Endothelial cell of umbilical vein (primary cell): ENCODE results near the gene SLC2A6. TPM values are rescaled to one million over a fixed set of nuclear protein-coding genes. Genes with fewer than 3 reads are reported as not detected.

Source experiments
- BruUV-seq: library from RNA; stranded (reverse); fragments of 400-500 nt; replicated peaks from 2 replicates; lab custom pipeline; 2021; lab: Mats Ljungman, UMichigan
- CTCF ChIA-PET: fragments of 300-600, 350-600 bp; sonication (Branson Sonifier 250); formaldehyde crosslinking; loops from one replicate; lab custom pipeline; 2021; ENCODE audit warnings: antibody characterized with exemption, inconsistent platforms; lab: Charles Lee
- POLR2A ChIA-PET: fragments of 300-600, 350-600 bp; sonication (Branson Sonifier 250); formaldehyde crosslinking; loops from one replicate; lab custom pipeline; 2021; ENCODE audit warnings: antibody characterized with exemption, inconsistent platforms; lab: Charles Lee
- DNase-seq: peaks from one replicate; pipeline ENCODE4 v3.0.0-alpha.2; 2011; ENCODE audit warnings: low read depth, low spot score
- FAIRE-seq: peaks from 2 replicates; lab custom pipeline; 2011; peaks lifted over from hg19 to GRCh38; lab: Jason Lieb, UNC
- H2AFZ ChIP-seq: 2 replicates; pipeline ENCODE4 v1.6.0; 2012; ENCODE audit warnings: low read depth, low read length, control low read depth, inconsistent platforms
- H3K27ac ChIP-seq: 2 replicates; pipeline ENCODE4 v1.5.1; 2011; ENCODE audit warnings: low read depth, mild to moderate bottlenecking, control low read depth, low read length, moderate library complexity; ENCODE audit not compliant: insufficient read depth
- H3K27me3 ChIP-seq, 2 experiments: 2 replicates each; pipeline versions ENCODE4 v1.6.0 to v1.6.1; 2011; ENCODE audit warnings: low read length in 2 of 2, mixed read lengths in 1 of 2; ENCODE audit not compliant: control insufficient read depth in 2 of 2, insufficient read depth in 2 of 2
- H3K36me3 ChIP-seq, 2 experiments: 2 replicates in 1 of 2; 3 replicates in 1 of 2; pipeline ENCODE4 v1.5.1; 2011; ENCODE audit warnings: low read length in 2 of 2, mild to moderate bottlenecking in 1 of 2, moderate library complexity in 1 of 2; ENCODE audit not compliant: control insufficient read depth in 2 of 2, insufficient read depth in 2 of 2; ENCODE audit errors: extremely low read depth in 1 of 2
- H3K4me1 ChIP-seq: 3 replicates; pipeline ENCODE4 v1.5.1; 2011; ENCODE audit warnings: mild to moderate bottlenecking, low read length; ENCODE audit not compliant: control insufficient read depth, insufficient read depth; ENCODE audit errors: extremely low read depth
- H3K4me2 ChIP-seq: 2 replicates; pipeline ENCODE4 v1.6.1; 2011; ENCODE audit warnings: low read length, control low read depth, mixed read lengths; ENCODE audit not compliant: insufficient read depth
- H3K4me3 ChIP-seq, 3 experiments: fragments of 200-600 bp in 1 of 3; sonication (generic), shearing (Covaris generic) in 1 of 3; replicated peaks in 1 of 3; 2 replicates each; pipeline ENCODE4 v1.5.1; 2011 to 2016; ENCODE audit warnings: control low read depth in 3 of 3, low read length in 3 of 3, mild to moderate bottlenecking in 2 of 3, inconsistent platforms in 1 of 3, low read depth in 1 of 3, moderate library complexity in 1 of 3; ENCODE audit not compliant: insufficient read depth in 1 of 3
- H3K79me2 ChIP-seq: 2 replicates; pipeline ENCODE4 v1.6.0; 2012; ENCODE audit warnings: low read length, inconsistent platforms; ENCODE audit not compliant: control insufficient read depth, insufficient read depth
- H3K9ac ChIP-seq: replicated peaks from 2 replicates; pipeline ENCODE3; 2011; ENCODE audit warnings: low read length, control low read depth; ENCODE audit not compliant: insufficient read depth; ENCODE audit errors: extremely low read depth
- H3K9me1 ChIP-seq: replicated peaks from 3 replicates; pipeline ENCODE4 v1.6.0; 2011; ENCODE audit warnings: mild to moderate bottlenecking, low read length; ENCODE audit not compliant: control insufficient read depth, insufficient read depth; ENCODE audit errors: extremely low read depth
- H3K9me3 ChIP-seq: replicated peaks from 2 replicates; pipeline ENCODE4 v1.5.1; 2012; ENCODE audit warnings: low read length, inconsistent platforms; ENCODE audit not compliant: control insufficient read depth, insufficient read depth
- H4K20me1 ChIP-seq: replicated peaks from 2 replicates; pipeline ENCODE3; 2011; ENCODE audit warnings: mild to moderate bottlenecking, low read length; ENCODE audit not compliant: control insufficient read depth, insufficient read depth; ENCODE audit errors: extremely low read depth
- EZH2 ChIP-seq: IDR thresholded peaks from 2 replicates; pipeline ENCODE4 v1.6.1; 2012; ENCODE audit warnings: borderline replicate concordance, low read depth, mild to moderate bottlenecking, moderate library complexity, low read length, inconsistent platforms; ENCODE audit not compliant: severe bottlenecking
- FOS ChIP-seq: IDR thresholded peaks from 2 replicates; pipeline ENCODE4 v1.6.1; 2011; ENCODE audit warnings: mild to moderate bottlenecking, low read length, moderate library complexity, borderline replicate concordance; ENCODE audit not compliant: insufficient read depth
- GATA2 ChIP-seq: IDR thresholded peaks from 2 replicates; pipeline ENCODE4 v1.7.0; 2011; ENCODE audit warnings: low read depth, mild to moderate bottlenecking, moderate library complexity, mixed read lengths, low read length; ENCODE audit not compliant: insufficient read length, insufficient read depth
- JUN ChIP-seq: IDR thresholded peaks from 2 replicates; pipeline ENCODE4 v1.6.1; 2011; ENCODE audit warnings: borderline replicate concordance, low read depth; ENCODE audit not compliant: insufficient read length, insufficient read depth
- MYC ChIP-seq: IDR thresholded peaks from one replicate; pipeline ENCODE4 v1.6.1; 2011; ENCODE audit warnings: mild to moderate bottlenecking, low read depth, low read length
- POLR2A ChIP-seq: IDR thresholded peaks from 2 replicates; pipeline ENCODE4 v1.6.1; 2012; ENCODE audit warnings: low read depth, mild to moderate bottlenecking, control low read depth, low read length
- POLR2AphosphoS5 ChIP-seq: IDR thresholded peaks from 2 replicates; pipeline ENCODE4 v1.6.1; 2012; ENCODE audit warnings: low read depth, mild to moderate bottlenecking, control low read depth, low read length, moderate library complexity; ENCODE audit not compliant: insufficient read depth
- dilution Hi-C: fragments of 300-500 bp; cut with MboI; formaldehyde crosslinking; loops from one replicate; pipeline ENCODE4 v1.15.0; 2019; ENCODE audit warnings: low sequenced_read_pairs; ENCODE audit not compliant: extremely low pct_ligation_motif_present
- intact Hi-C: fragments of 100-400 bp; cut with micrococcal nuclease; formaldehyde crosslinking; loops from one replicate; pipeline ENCODE4 v1.10.0; 2022
- polyA plus RNA-seq, 4 experiments: library from polyadenylated mRNA; depleted of rRNA in 3 of 4; stranded (reverse) in 3 of 4; unstranded in 1 of 4; fragments of >200 nt; gene quantifications; 2 replicates each; pipeline versions ENCODE4 v1.2.1 to v1.2.3, GENCODE V29; 2011 to 2012; ENCODE audit warnings: missing spikeins in 1 of 4
- total RNA-seq: library from RNA; stranded (reverse); gene quantifications from 2 replicates; pipeline ENCODE4 v1.2.3, GENCODE V29; 2021
- TF ChIP-seq, protein P1 (sequence below): IDR thresholded peaks from 2 replicates; pipeline ENCODE4 v1.6.1; 2011; ENCODE audit not compliant: insufficient read depth, insufficient read length
- TF ChIP-seq, protein P2 (sequence below), 2 donors: IDR thresholded peaks; 1 replicate in 1 of 2; 2 replicates in 1 of 2; pipeline ENCODE4 v1.5.1; 2011; ENCODE audit warnings: low read length in 2 of 2, mild to moderate bottlenecking in 2 of 2, moderate library complexity in 2 of 2, control low read depth in 1 of 2, inconsistent platforms in 1 of 2, low read depth in 1 of 2; ENCODE audit not compliant: insufficient read depth in 1 of 2; ENCODE audit errors: extremely low read depth in 1 of 2

Gene SLC2A6
- total and polyA plus RNA-seq, 2 donors (not counting 3 experiments of a cell fraction or from before 2014, with no cell fraction given): 35.7 to 39.6 TPM

DNA sequence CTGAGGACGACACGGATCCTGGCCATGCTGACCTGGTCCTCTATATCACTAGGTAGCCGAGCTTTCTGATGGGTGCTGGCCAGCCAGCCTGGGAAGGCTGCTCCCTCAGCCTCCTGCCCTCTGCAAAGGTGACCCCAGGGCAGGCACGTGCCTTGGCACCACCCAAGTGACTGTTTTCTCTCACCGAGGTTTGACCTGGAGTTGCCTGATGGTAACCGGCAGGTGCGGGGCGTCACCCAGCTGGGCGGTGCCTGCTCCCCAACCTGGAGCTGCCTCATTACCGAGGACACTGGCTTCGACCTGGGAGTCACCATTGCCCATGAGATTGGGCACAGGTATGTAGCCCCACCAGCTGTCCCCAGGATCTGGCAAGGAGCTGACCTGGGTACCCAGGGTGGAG is 52.9 kb downstream of the SLC2A6 start:
- ChIA-PET POLR2A (no interaction called here), CTCF (no interaction called here)
- dilution Hi-C loops: no loop called here
- Histone ChIP-seq H3K4me1 (no peaks in the 10 kb centered on the region), H3K36me3 (no peaks in the 10 kb centered on the region), H3K27me3 (peaks cover 9 to 19% of the 10 kb centered on the region in 2 experiments), H3K27ac (no peak overlapping the region), H3K9ac (no peak overlapping the region), H2AFZ (no peak overlapping the region), H3K4me3 (no peak overlapping the region), H3K9me1 (no peaks in the 10 kb centered on the region), H4K20me1 (no peaks in the 10 kb centered on the region), H3K79me2 (no peaks in the 10 kb centered on the region), H3K9me3 (no peaks in the 10 kb centered on the region), H3K4me2 (no peak overlapping the region)
- no peak for DNase-seq
- BruUV-seq: no TSS peak
- FAIRE-seq: no peak
- intact Hi-C loops: no loop called here
- TF ChIP-seq MYC (no peak), FOS (no peak), GATA2 (no peak), JUN (no peak)

- no peaks in the 10 kb centered on the region for H4K20me1 ChIP-seq
- no peak overlapping the region for H2AFZ ChIP-seq
- H3K36me3 ChIP-seq: no peaks in the 10 kb centered on the region
- H3K4me3 ChIP-seq: no peak overlapping the region
- dilution Hi-C loops (no loop called here), intact Hi-C loops (no loop called here)
- no peak for DNase-seq
- no peaks in the 10 kb centered on the region for H3K9me1 ChIP-seq
- BruUV-seq: no TSS peak
- H3K27me3 ChIP-seq: peaks cover 9 to 18% of the 10 kb centered on the region in 2 experiments
- POLR2A ChIA-PET: no interaction called here
- CTCF ChIA-PET: no interaction called here
- no peak overlapping the region for H3K9ac ChIP-seq
- H3K9me3 ChIP-seq: no peaks in the 10 kb centered on the region
- H3K4me2 ChIP-seq: no peak overlapping the region
- TF ChIP-seq GATA2 (no peak), FOS (no peak), POLR2AphosphoS5 (no peak), MYC (no peak), EZH2 (no peak), JUN (no peak), POLR2A (no peak)
- TF ChIP-seq, protein P1, sequence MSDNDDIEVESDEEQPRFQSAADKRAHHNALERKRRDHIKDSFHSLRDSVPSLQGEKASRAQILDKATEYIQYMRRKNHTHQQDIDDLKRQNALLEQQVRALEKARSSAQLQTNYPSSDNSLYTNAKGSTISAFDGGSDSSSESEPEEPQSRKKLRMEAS: no peak
- TF ChIP-seq, protein P2, sequence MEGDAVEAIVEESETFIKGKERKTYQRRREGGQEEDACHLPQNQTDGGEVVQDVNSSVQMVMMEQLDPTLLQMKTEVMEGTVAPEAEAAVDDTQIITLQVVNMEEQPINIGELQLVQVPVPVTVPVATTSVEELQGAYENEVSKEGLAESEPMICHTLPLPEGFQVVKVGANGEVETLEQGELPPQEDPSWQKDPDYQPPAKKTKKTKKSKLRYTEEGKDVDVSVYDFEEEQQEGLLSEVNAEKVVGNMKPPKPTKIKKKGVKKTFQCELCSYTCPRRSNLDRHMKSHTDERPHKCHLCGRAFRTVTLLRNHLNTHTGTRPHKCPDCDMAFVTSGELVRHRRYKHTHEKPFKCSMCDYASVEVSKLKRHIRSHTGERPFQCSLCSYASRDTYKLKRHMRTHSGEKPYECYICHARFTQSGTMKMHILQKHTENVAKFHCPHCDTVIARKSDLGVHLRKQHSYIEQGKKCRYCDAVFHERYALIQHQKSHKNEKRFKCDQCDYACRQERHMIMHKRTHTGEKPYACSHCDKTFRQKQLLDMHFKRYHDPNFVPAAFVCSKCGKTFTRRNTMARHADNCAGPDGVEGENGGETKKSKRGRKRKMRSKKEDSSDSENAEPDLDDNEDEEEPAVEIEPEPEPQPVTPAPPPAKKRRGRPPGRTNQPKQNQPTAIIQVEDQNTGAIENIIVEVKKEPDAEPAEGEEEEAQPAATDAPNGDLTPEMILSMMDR (IDR thresholded peaks at IDR 0.05; ENCODE audit: extremely low read depth in 1 of 2, insufficient read depth in 1 of 2, low read depth in 1 of 2, low read length in 2 of 2): no peak
- no peak for FAIRE-seq
- H3K4me1 ChIP-seq: no peaks in the 10 kb centered on the region
- no peak overlapping the region for H3K27ac ChIP-seq
- H3K79me2 ChIP-seq: no peaks in the 10 kb centered on the region
Measured at GRCh38 chr9:133425049-133425632, 53.8 kb downstream of the SLC2A6 start.
